Transverse colon (tissue), 4 donors: ENCODE results near the gene NSD2. TPM values are rescaled to one million over a fixed set of nuclear protein-coding genes. Genes with fewer than 3 reads are reported as not detected.

ENCODE experiments used
- DNase-seq: peaks from one replicate; pipeline ENCODE4 v3.0.0-alpha.2; 2019
- H3K27ac ChIP-seq, 4 donors: fragments of 200-600 bp; sonication (generic); 2 replicates each; pipeline ENCODE4 v1.5.1; 2016 to 2018; ENCODE audit warnings: inconsistent platforms in 4 of 4
- H3K27me3 ChIP-seq: fragments of 200-600 bp; sonication (generic); 2 replicates; pipeline ENCODE4 v1.5.1; 2017; ENCODE audit warnings: inconsistent platforms
- H3K36me3 ChIP-seq, 4 donors: fragments of 200-600 bp; sonication (generic); 2 replicates each; pipeline ENCODE4 v1.5.1; 2017 to 2019; ENCODE audit warnings: inconsistent platforms in 4 of 4
- H3K4me1 ChIP-seq, 4 donors: fragments of 200-600 bp; sonication (generic); 2 replicates each; pipeline ENCODE4 v1.5.1; 2017 to 2020; ENCODE audit warnings: inconsistent platforms in 4 of 4
- H3K4me3 ChIP-seq, 4 donors: fragments of 200-600 bp; sonication (generic); 1 replicate in 1 of 4; 2 replicates in 3 of 4; pipeline versions ENCODE4 v1.5.1 to v1.6.1; 2017 to 2019; ENCODE audit warnings: inconsistent platforms in 4 of 4
- H3K9me3 ChIP-seq, 2 donors: fragments of 200-600 bp; sonication (generic); 2 replicates each; pipeline ENCODE4 v1.5.1; 2017 to 2019; ENCODE audit warnings: inconsistent platforms in 2 of 2
- CTCF ChIP-seq, 5 experiments: fragments of 200-600 bp in 3 of 5; fragments of 450-650 bp in 2 of 5; sonication (generic) in 3 of 5; IDR thresholded peaks; 1 replicate in 2 of 5; 2 replicates in 3 of 5; pipeline ENCODE4 v1.5.1; 2016 to 2017; ENCODE audit warnings: antibody characterized with exemption in 5 of 5, inconsistent platforms in 3 of 5, mild to moderate bottlenecking in 2 of 5, moderate library complexity in 1 of 5
- EP300 ChIP-seq: sonication (generic); formaldehyde crosslinking; IDR thresholded peaks from one replicate; pipeline ENCODE4 v1.6.1; 2017; ENCODE audit warnings: antibody characterized with exemption, low read depth
- POLR2A ChIP-seq: fragments of 450-650 bp; IDR thresholded peaks from one replicate; pipeline ENCODE4 v1.6.1; 2016; ENCODE audit warnings: antibody characterized with exemption, mild to moderate bottlenecking, moderate library complexity
- POLR2AphosphoS5 ChIP-seq, 3 donors: sonication (generic); formaldehyde crosslinking; IDR thresholded peaks; one replicate each; pipeline ENCODE4 v1.6.1; 2016; ENCODE audit warnings: antibody characterized with exemption in 3 of 3
- WGBS, 2 donors: methylation state at CpG; one replicate each; pipeline ENCODE4 v1.1.5; 2018; ENCODE audit warnings: low coverage in 1 of 2; 5-methylcytosine and 5-hydroxymethylcytosine counted together
- in situ Hi-C, 4 donors: fragments of 200-750 bp; cut with MboI; loops; one replicate each; pipeline versions ENCODE4 v1.15.0 to v1.15.1; 2017; ENCODE audit warnings: low sequenced_read_pairs in 3 of 4, low pct_ligation_motif_present in 1 of 4, low pct_unique_long_range_greater_than_20kb in 1 of 4
- intact Hi-C: fragments of 100-400 bp; cut with DNase I; formaldehyde crosslinking; loops from one replicate; pipeline ENCODE4 v1.15.1; 2023; ENCODE audit warnings: low total_unique reads
- total RNA-seq, 4 donors: library from RNA; depleted of rRNA; stranded (reverse); fragments of >200 nt; gene quantifications; one replicate each; pipeline ENCODE4 v1.1.0, GENCODE V29; 2016

NSD2 gene
- total RNA-seq, 4 donors from 2014 or later: 78.4 to 591 (median 158) TPM

GRCh38 chr4:1900087-1900433, 28.9 kb downstream of the NSD2 start:
- Histone ChIP-seq H3K27ac (no peak overlapping the region), H3K36me3 (peaks cover 0 to 13% (median 4%) of the 10 kb centered on the region in 4 donors), H3K4me3 (no peak overlapping the region), H3K9me3 (no peaks in the 10 kb centered on the region), H3K27me3 (no peaks in the 10 kb centered on the region), H3K4me1 (peaks cover 0 to 24% (median 9%) of the 10 kb centered on the region in 4 donors)
- in situ Hi-C loops: loop anchor here in 2 of 4 donors (10.0 to 25.0 kb wide), 2 partner anchors 155 to 287 kb away; no protein-coding TSS in a partner anchor
- no peak for DNase-seq
- intact Hi-C loops: loop anchor here (10.0 kb wide), 1 partner anchor 45 kb away; the partner anchor contains the start of gene LETM1
- TF ChIP-seq POLR2AphosphoS5 (IDR thresholded peaks at IDR 0.05): no peak
- TF ChIP-seq POLR2A: no peak
- no peak for TF ChIP-seq CTCF (IDR thresholded peaks at IDR 0.05)
- TF ChIP-seq EP300: no peak

GRCh38 chr4:1900624-1901023, 29.4 kb downstream of the NSD2 start:
- in situ Hi-C loops (loop anchor here in 2 of 4 donors (10.0 to 25.0 kb wide), 2 partner anchors 156 to 287 kb away; no protein-coding TSS in a partner anchor), intact Hi-C loops (loop anchor here (10.0 kb wide), 1 partner anchor 46 kb away; the partner anchor contains the start of gene LETM1)
- DNase-seq: no peak
- no peak overlapping the region for H3K4me3 ChIP-seq
- no peak overlapping the region for H3K27ac ChIP-seq
- H3K36me3 ChIP-seq: peaks cover 0 to 13% (median 4%) of the 10 kb centered on the region in 4 donors
- H3K9me3 ChIP-seq: no peaks in the 10 kb centered on the region
- H3K27me3 ChIP-seq: no peaks in the 10 kb centered on the region
- peaks cover 0 to 30% (median 10%) of the 10 kb centered on the region in 4 donors for H3K4me1 ChIP-seq
- 85% methylated on average over 16 of the region's 16 CpGs; no CpG with 5 or more reads in 1 of the 2 donors for WGBS, 2 donors
- TF ChIP-seq CTCF (IDR thresholded peaks at IDR 0.05) (no peak), POLR2AphosphoS5 (IDR thresholded peaks at IDR 0.05) (no peak), POLR2A (no peak), EP300 (no peak)

- no peak overlapping the region for H3K4me3 ChIP-seq
Observed at GRCh38 chr4:1901127-1901526, 29.9 kb downstream of the NSD2 start.

More at GRCh38 chr4:1901127-1901526, 29.9 kb downstream of the NSD2 start:
- Histone ChIP-seq H3K27me3 (no peaks in the 10 kb centered on the region), H3K4me1 (peaks cover 0 to 32% (median 10%) of the 10 kb centered on the region in 4 donors), H3K36me3 (peaks cover 0 to 13% (median 4%) of the 10 kb centered on the region in 4 donors), H3K27ac (no peak overlapping the region), H3K9me3 (no peaks in the 10 kb centered on the region)
- WGBS, 2 donors: 78 to 94% methylated on average over 2 to 6 of the region's 6 CpGs
- TF ChIP-seq POLR2A (no peak), EP300 (no peak), POLR2AphosphoS5 (IDR thresholded peaks at IDR 0.05) (no peak), CTCF (IDR thresholded peaks at IDR 0.05) (no peak)
- in situ Hi-C loops: loop anchor here in 2 of 4 donors (10.0 to 25.0 kb wide), 2 partner anchors 156 to 286 kb away; no protein-coding TSS in a partner anchor
- intact Hi-C loops: loop anchor here (10.0 kb wide), 1 partner anchor 46 kb away; the partner anchor contains the start of gene LETM1
- DNase-seq: no peak
